Measurements from ENCODE around the gene ADGRV1.
"Not testable (repeated sequence)": the region's sequence is repeated elsewhere in the genome, so short reads cannot be mapped to it uniquely, and the experiment has no call there.

Gene ADGRV1

GRCh38 chr5:90807496-90807895 lies 248.9 kb downstream of the ADGRV1 start:
- no peak for DNase-seq
- Histone ChIP-seq H3K9me3 (ENCODE audit: control insufficient read depth, low read length) (no peaks in the 10 kb centered on the region), H3K36me3 (ENCODE audit: control insufficient read depth, insufficient read depth, low read length) (no peaks in the 10 kb centered on the region), H3K4me1 (ENCODE audit: control insufficient read depth, insufficient read depth, low read length, poor library complexity, severe bottlenecking) (no peaks in the 10 kb centered on the region), H3K4me3 (ENCODE audit: insufficient read depth, low read depth, low read length, poor library complexity, severe bottlenecking) (no peak overlapping the region), H3K27me3 (replicated peaks; ENCODE audit: control insufficient read depth, insufficient read depth, low read length, poor library complexity, severe bottlenecking) (no peaks in the 10 kb centered on the region), H3K27ac (ENCODE audit: insufficient read depth, low read length, poor library complexity, severe bottlenecking) (no peak overlapping the region)

- no peaks in the 10 kb centered on the region for H3K9me3 ChIP-seq (ENCODE audit: control insufficient read depth, low read length)
- no peak overlapping the region for H3K4me3 ChIP-seq (ENCODE audit: insufficient read depth, low read depth, low read length, poor library complexity, severe bottlenecking)
- H3K36me3 ChIP-seq (ENCODE audit: control insufficient read depth, insufficient read depth, low read length): no peaks in the 10 kb centered on the region
- H3K27me3 ChIP-seq (replicated peaks; ENCODE audit: control insufficient read depth, insufficient read depth, low read length, poor library complexity, severe bottlenecking): no peaks in the 10 kb centered on the region
- no peak overlapping the region for H3K27ac ChIP-seq (ENCODE audit: insufficient read depth, low read length, poor library complexity, severe bottlenecking)
- DNase-seq: no peak
- no peaks in the 10 kb centered on the region for H3K4me1 ChIP-seq (ENCODE audit: control insufficient read depth, insufficient read depth, low read length, poor library complexity, severe bottlenecking)
Measured at GRCh38 chr5:90809311-90810056, 250.9 kb downstream of the ADGRV1 start.

GRCh38 chr5:90810211-90810610 lies 251.6 kb downstream of the ADGRV1 start:
- no peak overlapping the region for H3K4me3 ChIP-seq (ENCODE audit: insufficient read depth, low read depth, low read length, poor library complexity, severe bottlenecking)
- no peaks in the 10 kb centered on the region for H3K27me3 ChIP-seq (replicated peaks; ENCODE audit: control insufficient read depth, insufficient read depth, low read length, poor library complexity, severe bottlenecking)
- no peak for DNase-seq
- no peaks in the 10 kb centered on the region for H3K4me1 ChIP-seq (ENCODE audit: control insufficient read depth, insufficient read depth, low read length, poor library complexity, severe bottlenecking)
- no peaks in the 10 kb centered on the region for H3K36me3 ChIP-seq (ENCODE audit: control insufficient read depth, insufficient read depth, low read length)
- no peaks in the 10 kb centered on the region for H3K9me3 ChIP-seq (ENCODE audit: control insufficient read depth, low read length)
- no peak overlapping the region for H3K27ac ChIP-seq (ENCODE audit: insufficient read depth, low read length, poor library complexity, severe bottlenecking)

GRCh38 chr5:90813392-90813791 lies 254.8 kb downstream of the ADGRV1 start:
- no peaks in the 10 kb centered on the region for H3K9me3 ChIP-seq (ENCODE audit: control insufficient read depth, low read length)
- no peak for DNase-seq

GRCh38 chr5:90822062-90822461 lies 263.5 kb downstream of the ADGRV1 start:
- H3K4me3 ChIP-seq (ENCODE audit: insufficient read depth, low read depth, low read length, poor library complexity, severe bottlenecking); H3K27ac ChIP-seq (ENCODE audit: insufficient read depth, low read length, poor library complexity, severe bottlenecking); H3K36me3 ChIP-seq (ENCODE audit: control insufficient read depth, insufficient read depth, low read length); H3K9me3 ChIP-seq (ENCODE audit: control insufficient read depth, low read length); DNase-seq; H3K27me3 ChIP-seq (replicated peaks; ENCODE audit: control insufficient read depth, insufficient read depth, low read length, poor library complexity, severe bottlenecking); H3K4me1 ChIP-seq (ENCODE audit: control insufficient read depth, insufficient read depth, low read length, poor library complexity, severe bottlenecking): not testable (repeated sequence)

More at GRCh38 chr5:90813392-90813791, 254.8 kb downstream of the ADGRV1 start:
- H3K4me1 ChIP-seq (ENCODE audit: control insufficient read depth, insufficient read depth, low read length, poor library complexity, severe bottlenecking): no peaks in the 10 kb centered on the region
- no peak overlapping the region for H3K27ac ChIP-seq (ENCODE audit: insufficient read depth, low read length, poor library complexity, severe bottlenecking)
- H3K36me3 ChIP-seq (ENCODE audit: control insufficient read depth, insufficient read depth, low read length): no peaks in the 10 kb centered on the region
- H3K27me3 ChIP-seq (replicated peaks; ENCODE audit: control insufficient read depth, insufficient read depth, low read length, poor library complexity, severe bottlenecking): no peaks in the 10 kb centered on the region
- H3K4me3 ChIP-seq (ENCODE audit: insufficient read depth, low read depth, low read length, poor library complexity, severe bottlenecking): no peak overlapping the region

- Histone ChIP-seq H3K4me3 (ENCODE audit: insufficient read depth, low read depth, low read length, poor library complexity, severe bottlenecking) (no peak overlapping the region), H3K4me1 (ENCODE audit: control insufficient read depth, insufficient read depth, low read length, poor library complexity, severe bottlenecking) (no peaks in the 10 kb centered on the region), H3K36me3 (ENCODE audit: control insufficient read depth, insufficient read depth, low read length) (no peaks in the 10 kb centered on the region), H3K27me3 (replicated peaks; ENCODE audit: control insufficient read depth, insufficient read depth, low read length, poor library complexity, severe bottlenecking) (no peaks in the 10 kb centered on the region), H3K27ac (ENCODE audit: insufficient read depth, low read length, poor library complexity, severe bottlenecking) (no peak overlapping the region), H3K9me3 (ENCODE audit: control insufficient read depth, low read length) (no peaks in the 10 kb centered on the region)
- DNase-seq: no peak
Measured at GRCh38 chr5:90824436-90824835, 265.8 kb downstream of the ADGRV1 start.

GRCh38 chr5:90830058-90830457 lies 271.5 kb downstream of the ADGRV1 start:
- no peak overlapping the region for H3K27ac ChIP-seq (ENCODE audit: insufficient read depth, low read length, poor library complexity, severe bottlenecking)
- no peak overlapping the region for H3K4me3 ChIP-seq (ENCODE audit: insufficient read depth, low read depth, low read length, poor library complexity, severe bottlenecking)
- H3K9me3 ChIP-seq (ENCODE audit: control insufficient read depth, low read length): no peaks in the 10 kb centered on the region
- H3K4me1 ChIP-seq (ENCODE audit: control insufficient read depth, insufficient read depth, low read length, poor library complexity, severe bottlenecking): no peaks in the 10 kb centered on the region
- no peaks in the 10 kb centered on the region for H3K36me3 ChIP-seq (ENCODE audit: control insufficient read depth, insufficient read depth, low read length)
- H3K27me3 ChIP-seq (replicated peaks; ENCODE audit: control insufficient read depth, insufficient read depth, low read length, poor library complexity, severe bottlenecking): no peaks in the 10 kb centered on the region
- DNase-seq: no peak

GRCh38 chr5:90833753-90834152 lies 275.2 kb downstream of the ADGRV1 start:
- Histone ChIP-seq H3K36me3 (ENCODE audit: control insufficient read depth, insufficient read depth, low read length) (no peaks in the 10 kb centered on the region), H3K27me3 (replicated peaks; ENCODE audit: control insufficient read depth, insufficient read depth, low read length, poor library complexity, severe bottlenecking) (no peaks in the 10 kb centered on the region), H3K27ac (ENCODE audit: insufficient read depth, low read length, poor library complexity, severe bottlenecking) (no peak overlapping the region), H3K9me3 (ENCODE audit: control insufficient read depth, low read length) (no peaks in the 10 kb centered on the region), H3K4me3 (ENCODE audit: insufficient read depth, low read depth, low read length, poor library complexity, severe bottlenecking) (no peak overlapping the region), H3K4me1 (ENCODE audit: control insufficient read depth, insufficient read depth, low read length, poor library complexity, severe bottlenecking) (no peaks in the 10 kb centered on the region)
- no peak for DNase-seq

GRCh38 chr5:90834711-90835110 lies 276.1 kb downstream of the ADGRV1 start:
- Histone ChIP-seq H3K4me1 (ENCODE audit: control insufficient read depth, insufficient read depth, low read length, poor library complexity, severe bottlenecking) (no peaks in the 10 kb centered on the region), H3K27me3 (replicated peaks; ENCODE audit: control insufficient read depth, insufficient read depth, low read length, poor library complexity, severe bottlenecking) (no peaks in the 10 kb centered on the region), H3K9me3 (ENCODE audit: control insufficient read depth, low read length) (no peaks in the 10 kb centered on the region), H3K27ac (ENCODE audit: insufficient read depth, low read length, poor library complexity, severe bottlenecking) (no peak overlapping the region), H3K36me3 (ENCODE audit: control insufficient read depth, insufficient read depth, low read length) (no peaks in the 10 kb centered on the region), H3K4me3 (ENCODE audit: insufficient read depth, low read depth, low read length, poor library complexity, severe bottlenecking) (no peak overlapping the region)
- no peak for DNase-seq

- Histone ChIP-seq H3K4me1 (ENCODE audit: control insufficient read depth, insufficient read depth, low read length, poor library complexity, severe bottlenecking) (no peaks in the 10 kb centered on the region), H3K27ac (ENCODE audit: insufficient read depth, low read length, poor library complexity, severe bottlenecking) (no peak overlapping the region), H3K36me3 (ENCODE audit: control insufficient read depth, insufficient read depth, low read length) (no peaks in the 10 kb centered on the region), H3K4me3 (ENCODE audit: insufficient read depth, low read depth, low read length, poor library complexity, severe bottlenecking) (no peak overlapping the region), H3K27me3 (replicated peaks; ENCODE audit: control insufficient read depth, insufficient read depth, low read length, poor library complexity, severe bottlenecking) (no peaks in the 10 kb centered on the region), H3K9me3 (ENCODE audit: control insufficient read depth, low read length) (no peaks in the 10 kb centered on the region)
- no peak for DNase-seq
Measured at GRCh38 chr5:90843443-90843842, 284.8 kb downstream of the ADGRV1 start.
